ENCODE results near the gene DNAH10. TPM values are rescaled to one million over a fixed set of nuclear protein-coding genes. Genes with fewer than 3 reads are reported as not detected.

DNAH10 gene
- polyA plus RNA-seq, 2 donors = 0.01 TPM; not detected in 1

DNA sequence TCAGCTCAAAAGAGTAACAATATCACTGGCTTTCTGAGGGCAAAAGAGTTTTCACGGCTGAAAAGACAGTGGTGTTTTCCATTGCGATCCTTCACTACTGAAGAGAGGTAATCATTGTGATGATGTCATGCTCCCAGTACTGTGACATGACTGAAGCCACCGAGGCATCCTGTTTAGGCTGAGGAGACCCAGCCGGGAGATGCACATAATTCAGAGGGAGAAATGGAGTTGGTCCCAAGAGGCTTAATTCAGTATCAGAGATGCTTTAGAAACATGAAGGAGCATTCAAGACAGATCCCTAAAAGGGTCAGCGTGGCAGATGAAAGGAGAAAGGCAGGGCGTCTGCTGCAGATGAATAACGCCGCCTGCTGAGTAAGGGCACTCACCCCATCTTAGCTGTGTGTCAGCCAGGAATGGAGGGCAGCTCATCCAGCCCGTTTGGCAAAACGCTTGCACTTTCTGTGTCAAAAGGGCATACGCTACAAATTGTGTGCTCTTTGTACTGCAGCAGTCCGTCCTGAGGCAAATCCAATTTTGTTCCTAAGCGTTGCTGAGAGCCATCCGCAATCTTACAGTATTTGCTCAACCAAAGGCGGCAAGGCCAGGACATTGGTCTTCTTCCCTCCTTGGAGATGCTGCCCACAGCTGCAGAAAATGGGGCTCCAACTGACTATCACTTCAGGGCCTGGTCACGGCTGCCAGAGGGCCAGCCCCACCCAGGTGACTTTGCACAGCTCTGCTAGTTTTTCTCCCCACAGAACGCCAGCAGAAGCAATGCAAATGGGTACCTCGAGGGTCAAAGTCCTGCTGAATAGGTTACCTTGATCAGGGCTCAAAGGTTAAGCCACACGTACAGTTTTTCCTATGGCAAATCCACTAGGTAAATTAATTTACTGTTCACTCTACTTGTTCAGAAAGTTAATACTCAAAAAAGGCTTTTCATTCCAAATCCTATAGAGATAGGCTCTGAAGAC, 187.0 kb downstream of the DNAH10 start:
- Histone ChIP-seq H3K36me3 (ENCODE audit: control insufficient read depth in 2 of 2, insufficient read depth in 2 of 2, low read length in 1 of 2) (no peaks in the 10 kb centered on the region), H3K4me3 (ENCODE audit: low read depth in 1 of 2, low read length in 2 of 2) (no peak overlapping the region), H3K27ac (ENCODE audit: low read depth in 2 of 2, low read length in 1 of 2) (no peak overlapping the region), H3K4me1 (ENCODE audit: control insufficient read depth in 2 of 2, insufficient read depth in 2 of 2, low read length in 1 of 2) (no peaks in the 10 kb centered on the region), H3K9me3 (ENCODE audit: control insufficient read depth in 2 of 2, insufficient read depth in 1 of 2, low read depth in 1 of 2, low read length in 1 of 2) (no peaks in the 10 kb centered on the region), H3K27me3 (ENCODE audit: control insufficient read depth in 1 of 2, insufficient read depth in 2 of 2, low read length in 2 of 2) (no peaks in the 10 kb centered on the region)
- 75 to 80% methylated on average over 19 of the region's 19 CpGs for WGBS, 2 donors

DNA sequence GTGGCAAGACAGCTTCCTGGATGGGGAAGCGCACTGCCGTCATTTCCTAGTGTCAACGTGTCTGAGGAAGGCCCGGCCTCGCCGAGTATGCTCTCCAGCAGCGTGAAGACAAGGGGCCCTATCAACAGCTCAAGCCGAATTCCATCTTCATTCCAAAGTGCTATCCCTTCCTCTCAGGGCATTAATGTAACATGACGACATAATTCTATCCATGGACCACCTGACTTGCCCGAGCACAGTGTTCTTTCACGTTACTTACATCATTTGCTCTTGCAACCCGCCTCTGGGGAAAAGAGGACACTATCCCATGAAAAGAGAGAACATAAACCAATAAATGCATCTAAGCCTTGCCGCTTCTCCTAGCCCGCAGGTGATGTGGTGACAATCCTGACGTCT, 187.7 kb downstream of the DNAH10 start:
- Histone ChIP-seq H3K27ac (ENCODE audit: low read depth in 2 of 2, low read length in 1 of 2) (no peak overlapping the region), H3K4me3 (ENCODE audit: low read depth in 1 of 2, low read length in 2 of 2) (no peak overlapping the region), H3K27me3 (ENCODE audit: control insufficient read depth in 1 of 2, insufficient read depth in 2 of 2, low read length in 2 of 2) (no peaks in the 10 kb centered on the region), H3K4me1 (ENCODE audit: control insufficient read depth in 2 of 2, insufficient read depth in 2 of 2, low read length in 1 of 2) (no peaks in the 10 kb centered on the region), H3K36me3 (ENCODE audit: control insufficient read depth in 2 of 2, insufficient read depth in 2 of 2, low read length in 1 of 2) (no peaks in the 10 kb centered on the region), H3K9me3 (ENCODE audit: control insufficient read depth in 2 of 2, insufficient read depth in 1 of 2, low read depth in 1 of 2, low read length in 1 of 2) (no peaks in the 10 kb centered on the region)
- WGBS, 2 donors = 95% methylated on average over 15 of the region's 15 CpGs

DNA sequence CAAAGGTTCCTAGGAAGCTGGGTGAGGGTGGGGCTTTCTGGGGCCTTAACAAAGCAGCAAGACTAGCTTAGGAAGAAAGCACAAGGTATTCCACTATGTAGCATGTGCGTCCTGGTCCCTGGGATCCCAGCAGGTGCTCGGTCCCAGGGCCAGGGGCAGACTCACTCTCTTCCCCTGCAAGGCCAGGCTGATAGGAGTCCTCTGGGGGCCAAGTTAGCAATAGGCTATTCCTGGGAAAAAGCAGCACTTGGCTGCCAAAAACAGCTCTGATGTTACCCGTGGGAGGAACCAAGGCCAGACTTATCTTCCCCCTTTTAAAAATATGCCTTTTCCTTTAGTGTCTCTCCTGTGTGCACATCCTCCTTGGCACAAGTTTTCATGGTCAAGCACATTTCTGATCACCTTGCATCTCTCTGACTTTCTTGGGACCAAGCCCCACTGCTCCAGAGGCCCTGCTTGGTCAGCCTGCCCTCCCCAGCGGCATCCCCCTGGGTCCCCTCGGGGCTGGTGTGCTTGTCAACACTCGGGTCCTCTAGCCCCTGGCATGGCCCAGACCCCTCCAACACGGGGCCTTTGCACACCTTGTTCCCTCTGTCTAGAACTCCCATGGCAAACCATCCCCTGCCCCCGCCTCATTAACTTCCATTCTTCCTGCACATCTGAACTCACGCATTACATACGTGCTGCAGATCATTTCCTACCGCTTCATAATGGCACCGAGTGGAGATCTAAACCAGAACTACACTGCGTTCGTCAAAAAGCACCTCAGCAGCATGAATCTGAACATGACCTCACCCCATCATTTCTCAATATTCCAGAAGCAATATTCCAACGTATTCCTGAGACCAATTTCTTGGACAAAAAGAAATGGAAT, 188.6 kb downstream of the DNAH10 start:
- Histone ChIP-seq H3K4me1 (ENCODE audit: control insufficient read depth in 2 of 2, insufficient read depth in 2 of 2, low read length in 1 of 2) (no peaks in the 10 kb centered on the region), H3K36me3 (ENCODE audit: control insufficient read depth in 2 of 2, insufficient read depth in 2 of 2, low read length in 1 of 2) (no peaks in the 10 kb centered on the region), H3K9me3 (ENCODE audit: control insufficient read depth in 2 of 2, insufficient read depth in 1 of 2, low read depth in 1 of 2, low read length in 1 of 2) (no peaks in the 10 kb centered on the region), H3K27ac (ENCODE audit: low read depth in 2 of 2, low read length in 1 of 2) (no peak overlapping the region), H3K27me3 (ENCODE audit: control insufficient read depth in 1 of 2, insufficient read depth in 2 of 2, low read length in 2 of 2) (no peaks in the 10 kb centered on the region), H3K4me3 (ENCODE audit: low read depth in 1 of 2, low read length in 2 of 2) (no peak overlapping the region)
- 89 to 94% methylated on average over 15 of the region's 15 CpGs for WGBS, 2 donors

DNA sequence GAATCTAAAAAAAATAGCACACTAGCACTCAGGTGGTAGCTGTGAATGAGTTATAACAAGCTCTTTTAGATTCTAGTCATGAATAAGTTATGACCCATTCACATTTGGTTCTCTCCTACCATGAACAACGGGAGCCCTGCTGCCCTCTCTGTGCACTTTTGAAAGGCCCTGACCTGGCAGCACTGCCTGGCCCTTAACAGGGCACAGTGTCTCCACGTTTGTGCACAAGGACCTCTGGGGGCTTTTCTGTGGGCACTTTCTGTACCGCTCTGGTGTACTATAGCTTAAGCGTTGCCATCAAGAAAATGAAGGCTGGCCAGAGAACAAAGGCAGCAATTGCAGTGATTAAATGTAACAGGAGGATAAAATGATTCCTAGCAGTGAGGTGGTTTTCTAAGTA, 189.4 kb downstream of the DNAH10 start:
- Histone ChIP-seq H3K36me3 (ENCODE audit: control insufficient read depth in 2 of 2, insufficient read depth in 2 of 2, low read length in 1 of 2) (no peaks in the 10 kb centered on the region), H3K4me1 (ENCODE audit: control insufficient read depth in 2 of 2, insufficient read depth in 2 of 2, low read length in 1 of 2) (no peaks in the 10 kb centered on the region), H3K27ac (ENCODE audit: low read depth in 2 of 2, low read length in 1 of 2) (no peak overlapping the region), H3K4me3 (ENCODE audit: low read depth in 1 of 2, low read length in 2 of 2) (no peak overlapping the region), H3K9me3 (ENCODE audit: control insufficient read depth in 2 of 2, insufficient read depth in 1 of 2, low read depth in 1 of 2, low read length in 1 of 2) (no peaks in the 10 kb centered on the region), H3K27me3 (ENCODE audit: control insufficient read depth in 1 of 2, insufficient read depth in 2 of 2, low read length in 2 of 2) (no peaks in the 10 kb centered on the region)
- 82 to 85% methylated on average over 4 of the region's 4 CpGs for WGBS, 2 donors

DNA sequence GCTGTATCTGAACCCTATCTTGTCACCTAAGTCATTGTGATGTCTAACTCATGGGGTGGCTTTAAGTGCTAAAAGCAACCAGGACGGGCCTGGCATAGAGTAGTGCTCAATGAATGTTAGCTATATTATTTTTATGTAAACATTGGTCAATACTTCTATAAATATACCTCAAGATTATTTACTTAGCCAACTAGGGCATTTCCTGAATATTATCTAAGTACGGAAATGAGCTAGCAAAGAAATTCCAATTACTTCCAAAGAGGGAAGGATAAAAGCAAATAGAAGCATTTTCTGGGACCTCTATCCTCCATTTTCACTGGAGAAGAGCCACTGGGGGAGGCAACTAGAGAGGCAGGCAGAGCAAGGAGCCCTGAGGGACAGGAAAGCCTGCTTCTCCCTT, 189.9 kb downstream of the DNAH10 start:
- Histone ChIP-seq H3K4me1 (ENCODE audit: control insufficient read depth in 2 of 2, insufficient read depth in 2 of 2, low read length in 1 of 2) (no peaks in the 10 kb centered on the region), H3K27ac (ENCODE audit: low read depth in 2 of 2, low read length in 1 of 2) (no peak overlapping the region)
- 66 to 73% methylated on average over 2 of the region's 2 CpGs for WGBS, 2 donors

DNA sequence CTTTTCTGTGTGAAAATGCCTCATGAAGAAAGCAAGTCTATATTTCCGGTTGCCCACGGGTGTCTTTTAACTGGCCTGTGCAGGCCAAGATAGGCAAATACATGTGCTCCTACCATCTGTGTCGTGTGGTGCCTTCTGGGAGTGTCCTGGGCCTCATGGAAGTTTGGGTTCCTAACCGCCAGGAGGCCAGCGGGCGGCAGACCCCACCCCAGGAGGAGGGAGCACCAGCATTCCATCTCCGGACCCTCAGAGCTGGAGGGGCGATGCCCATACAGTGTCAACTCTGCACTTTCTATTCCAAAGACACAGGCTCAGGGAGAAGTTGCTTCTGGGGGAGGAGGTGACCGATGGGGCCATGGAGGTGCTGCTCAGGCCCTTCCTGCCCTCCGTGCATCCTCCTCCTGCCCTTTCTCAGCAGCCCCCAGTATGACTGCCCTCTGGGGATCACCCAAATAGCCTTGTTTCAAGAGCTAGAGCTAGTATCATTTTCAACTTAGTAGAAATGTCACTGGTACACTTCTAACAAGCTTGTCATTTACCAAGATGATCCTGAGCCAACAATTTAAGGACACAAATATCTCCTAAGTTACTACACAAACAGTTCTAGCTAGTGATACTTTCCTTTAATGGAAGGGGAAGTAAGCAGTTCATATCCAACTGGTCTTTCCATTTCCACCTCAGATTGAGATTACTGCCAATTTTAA, 192.7 kb downstream of the DNAH10 start:
- Histone ChIP-seq H3K4me1 (ENCODE audit: control insufficient read depth in 2 of 2, insufficient read depth in 2 of 2, low read length in 1 of 2) (no peaks in the 10 kb centered on the region), H3K27me3 (ENCODE audit: control insufficient read depth in 1 of 2, insufficient read depth in 2 of 2, low read length in 2 of 2) (no peaks in the 10 kb centered on the region), H3K4me3 (ENCODE audit: low read depth in 1 of 2, low read length in 2 of 2) (no peak overlapping the region), H3K36me3 (ENCODE audit: control insufficient read depth in 2 of 2, insufficient read depth in 2 of 2, low read length in 1 of 2) (no peaks in the 10 kb centered on the region), H3K27ac (ENCODE audit: low read depth in 2 of 2, low read length in 1 of 2) (no peak overlapping the region), H3K9me3 (ENCODE audit: control insufficient read depth in 2 of 2, insufficient read depth in 1 of 2, low read depth in 1 of 2, low read length in 1 of 2) (no peaks in the 10 kb centered on the region)
- 93 to 94% methylated on average over 10 of the region's 10 CpGs for WGBS, 2 donors

More for the DNA sequence above, 189.9 kb downstream of the DNAH10 start:
- Histone ChIP-seq H3K4me3 (ENCODE audit: low read depth in 1 of 2, low read length in 2 of 2) (no peak overlapping the region), H3K9me3 (ENCODE audit: control insufficient read depth in 2 of 2, insufficient read depth in 1 of 2, low read depth in 1 of 2, low read length in 1 of 2) (no peaks in the 10 kb centered on the region), H3K27me3 (ENCODE audit: control insufficient read depth in 1 of 2, insufficient read depth in 2 of 2, low read length in 2 of 2) (no peaks in the 10 kb centered on the region), H3K36me3 (ENCODE audit: control insufficient read depth in 2 of 2, insufficient read depth in 2 of 2, low read length in 1 of 2) (no peaks in the 10 kb centered on the region)

DNA sequence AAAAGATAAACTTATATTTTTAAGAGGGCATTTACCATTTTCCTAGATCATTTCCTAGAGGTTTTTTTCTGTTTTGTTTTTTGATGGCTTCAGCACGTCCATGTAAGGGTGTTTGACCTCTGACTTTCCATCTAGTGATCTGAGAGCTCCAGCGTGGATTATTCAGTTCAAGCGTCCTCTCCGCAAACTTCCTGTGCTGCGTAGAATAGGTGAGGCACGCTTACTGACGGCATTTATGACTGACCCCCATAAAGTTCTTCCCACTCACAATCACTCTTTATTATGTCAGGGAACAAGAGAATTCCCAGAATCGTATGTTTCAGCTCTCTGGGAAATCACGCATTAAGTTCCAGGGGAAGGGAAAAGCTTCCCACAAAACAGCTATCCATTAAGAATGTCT, 194.1 kb downstream of the DNAH10 start:
- Histone ChIP-seq H3K27me3 (ENCODE audit: control insufficient read depth in 1 of 2, insufficient read depth in 2 of 2, low read length in 2 of 2) (no peaks in the 10 kb centered on the region), H3K4me3 (ENCODE audit: low read depth in 1 of 2, low read length in 2 of 2) (no peak overlapping the region), H3K9me3 (ENCODE audit: control insufficient read depth in 2 of 2, insufficient read depth in 1 of 2, low read depth in 1 of 2, low read length in 1 of 2) (no peaks in the 10 kb centered on the region), H3K4me1 (ENCODE audit: control insufficient read depth in 2 of 2, insufficient read depth in 2 of 2, low read length in 1 of 2) (no peaks in the 10 kb centered on the region), H3K36me3 (ENCODE audit: control insufficient read depth in 2 of 2, insufficient read depth in 2 of 2, low read length in 1 of 2) (no peaks in the 10 kb centered on the region), H3K27ac (ENCODE audit: low read depth in 2 of 2, low read length in 1 of 2) (no peak overlapping the region)
- 92 to 96% methylated on average over 9 of the region's 9 CpGs for WGBS, 2 donors

DNA sequence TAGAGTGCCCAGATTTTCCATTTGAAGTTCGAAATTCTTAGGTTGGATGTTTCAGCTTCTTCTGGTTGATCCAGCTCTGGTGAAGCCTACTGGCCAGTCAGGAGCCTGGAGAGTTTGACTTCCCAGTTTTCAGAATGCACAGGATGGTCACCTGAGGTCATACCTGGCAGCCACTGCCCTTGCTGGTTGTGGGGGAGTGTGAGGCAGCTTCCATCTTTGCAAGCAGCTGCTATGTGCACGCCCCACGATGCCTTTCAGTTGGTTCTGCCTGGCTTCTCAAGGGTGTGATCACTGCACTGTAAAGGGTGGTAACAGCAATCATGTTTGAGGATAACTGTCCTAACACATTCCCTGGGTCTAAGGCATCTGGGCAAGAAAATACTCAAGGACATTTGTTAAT, 195.1 kb downstream of the DNAH10 start:
- no peaks in the 10 kb centered on the region for H3K36me3 ChIP-seq (ENCODE audit: control insufficient read depth in 2 of 2, insufficient read depth in 2 of 2, low read length in 1 of 2)
- no peaks in the 10 kb centered on the region for H3K9me3 ChIP-seq (ENCODE audit: control insufficient read depth in 2 of 2, insufficient read depth in 1 of 2, low read depth in 1 of 2, low read length in 1 of 2)
- H3K4me3 ChIP-seq (ENCODE audit: low read depth in 1 of 2, low read length in 2 of 2) = no peak overlapping the region
- H3K27me3 ChIP-seq (ENCODE audit: control insufficient read depth in 1 of 2, insufficient read depth in 2 of 2, low read length in 2 of 2) = no peaks in the 10 kb centered on the region
- no peaks in the 10 kb centered on the region for H3K4me1 ChIP-seq (ENCODE audit: control insufficient read depth in 2 of 2, insufficient read depth in 2 of 2, low read length in 1 of 2)
- WGBS, 2 donors = 90% methylated on average over 3 of the region's 3 CpGs
- no peak overlapping the region for H3K27ac ChIP-seq (ENCODE audit: low read depth in 2 of 2, low read length in 1 of 2)

DNA sequence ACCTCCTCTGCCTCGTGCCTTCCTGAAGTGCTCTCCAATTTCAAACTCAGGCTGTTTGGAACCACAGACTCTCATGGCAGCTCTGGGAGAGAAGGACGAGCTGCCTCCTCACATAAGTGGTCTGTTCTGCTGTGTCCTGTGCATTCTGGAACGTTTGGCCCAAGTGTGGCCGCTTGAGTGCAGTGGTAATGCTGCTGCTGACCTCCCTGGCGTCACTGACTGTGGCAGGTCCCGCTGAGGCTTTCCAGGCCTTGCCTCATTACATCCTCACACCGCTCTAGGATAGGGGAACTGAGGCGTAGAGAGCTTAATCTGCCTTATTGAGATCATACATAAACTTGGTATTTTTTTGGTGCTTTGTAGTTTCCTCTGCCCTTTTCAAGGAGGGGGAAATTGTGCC, 196.4 kb downstream of the DNAH10 start:
- no peaks in the 10 kb centered on the region for H3K27me3 ChIP-seq (ENCODE audit: control insufficient read depth in 1 of 2, insufficient read depth in 2 of 2, low read length in 2 of 2)
- no peak overlapping the region for H3K4me3 ChIP-seq (ENCODE audit: low read depth in 1 of 2, low read length in 2 of 2)
- H3K9me3 ChIP-seq (ENCODE audit: control insufficient read depth in 2 of 2, insufficient read depth in 1 of 2, low read depth in 1 of 2, low read length in 1 of 2) = no peaks in the 10 kb centered on the region
- 89 to 90% methylated on average over 8 of the region's 8 CpGs for WGBS, 2 donors
- no peaks in the 10 kb centered on the region for H3K4me1 ChIP-seq (ENCODE audit: control insufficient read depth in 2 of 2, insufficient read depth in 2 of 2, low read length in 1 of 2)
- no peak overlapping the region for H3K27ac ChIP-seq (ENCODE audit: low read depth in 2 of 2, low read length in 1 of 2)
- H3K36me3 ChIP-seq (ENCODE audit: control insufficient read depth in 2 of 2, insufficient read depth in 2 of 2, low read length in 1 of 2) = no peaks in the 10 kb centered on the region

Data from esophagus (tissue), 2 donors.